Measurements from ENCODE around the gene ATG14. TPM values are rescaled to one million over a fixed set of nuclear protein-coding genes. Genes with fewer than 3 reads are reported as not detected.

The ATG14 gene
- total and polyA plus RNA-seq, 2 of the 8 experiments (the other 6 are each of a cell fraction or from before 2014, with no cell fraction given) = 4.9 to 10.8 TPM

GRCh38 chr14:55387121-55387520 lies 24.5 kb downstream of the ATG14 start:
- no peak overlapping the region for H2AFZ ChIP-seq (ENCODE audit: low read length)
- no peak for FAIRE-seq
- POLR2A ChIA-PET (ENCODE audit: partially characterized antibody) = no interaction called here

More at GRCh38 chr14:55387121-55387520, 24.5 kb downstream of the ATG14 start:
- 92% methylated on average over 4 of the region's 4 CpGs; no CpG with 5 or more reads in 1 of the 2 experiments for WGBS, 2 experiments (ENCODE audit: extremely low coverage in 1 of 2, insufficient coverage in 1 of 2, insufficient read length in 1 of 2, insufficient replicate concordance in 2 of 2, low coverage in 1 of 2, low lambda C conversion rate in 2 of 2, missing lambda C conversion rate in 1 of 2)
- Histone ChIP-seq H3K23ac (ENCODE audit: insufficient read length) (no peak overlapping the region), H3K4me2 (ENCODE audit: insufficient read depth in 1 of 2, low read depth in 2 of 2, low read length in 2 of 2) (no peak overlapping the region), H4K5ac (ENCODE audit: insufficient read length, low read depth, low read length) (no peak overlapping the region), H3K4me3 (ENCODE audit: extremely low read depth in 1 of 4, insufficient read depth in 2 of 4, low read depth in 3 of 4, low read length in 4 of 4) (no peak overlapping the region), H2AK5ac (ENCODE audit: low read depth, low read length) (no peak overlapping the region), H3K36me3 (ENCODE audit: control insufficient read depth in 2 of 4, insufficient read depth in 4 of 4, low read length in 3 of 4) (peaks cover 6 to 20% (median 9%) of the 10 kb centered on the region in 4 experiments; a peak in 7 of 8 replicates), H2BK20ac (ENCODE audit: low read length) (no peak overlapping the region), H2BK12ac (ENCODE audit: low read depth, low read length) (no peak overlapping the region), H3K23me2 (ENCODE audit: low read depth, low read length) (no peaks in the 10 kb centered on the region), H3K9me3 (ENCODE audit: insufficient read depth in 2 of 2, low read depth in 1 of 2, low read length in 1 of 2) (no peaks in the 10 kb centered on the region), H3K79me1 (ENCODE audit: low read depth, low read length) (no peaks in the 10 kb centered on the region), H2BK120ac (replicated peaks; ENCODE audit: low read depth, low read length) (no peak overlapping the region), H3K14ac (ENCODE audit: insufficient read length) (no peak overlapping the region), H4K8ac (ENCODE audit: extremely low read depth, insufficient read depth, low read length) (no peak overlapping the region; the same call in 1 of the 2 replicates), H4K91ac (replicated peaks; ENCODE audit: insufficient read length, low read length) (no peak overlapping the region), H3K27ac (ENCODE audit: low read depth, low read length) (no peak overlapping the region), H2BK15ac (ENCODE audit: low read length) (no peak overlapping the region), H3K56ac (replicated peaks; ENCODE audit: insufficient read length, low read depth, low read length) (no peak overlapping the region), H3K4ac (replicated peaks; ENCODE audit: insufficient read length, low read depth, low read length) (no peak overlapping the region), H3K79me2 (ENCODE audit: control insufficient read depth in 1 of 2, insufficient read depth in 2 of 2, low read length in 2 of 2) (no peaks in the 10 kb centered on the region), H3K9ac (replicated peaks in 1 of 4; ENCODE audit: extremely low read depth in 1 of 4, low read depth in 3 of 4, low read length in 3 of 4) (no peak overlapping the region), H4K20me1 (replicated peaks in 1 of 2; ENCODE audit: control insufficient read depth in 1 of 2, insufficient read depth in 2 of 2, low read length in 2 of 2) (peaks cover 0 to 2% of the 10 kb centered on the region in 2 experiments), H3K4me1 (replicated peaks in 1 of 4; ENCODE audit: control insufficient read depth in 3 of 4, insufficient read depth in 4 of 4, low read length in 3 of 4) (no peaks in the 10 kb centered on the region), H3K18ac (ENCODE audit: extremely low read depth, low read length) (no peak overlapping the region), H3K27me3 (replicated peaks in 1 of 4; ENCODE audit: control insufficient read depth in 3 of 4, extremely low read depth in 1 of 4, insufficient read depth in 3 of 4, low read length in 3 of 4) (no peaks in the 10 kb centered on the region), H2BK5ac (ENCODE audit: low read depth, low read length) (no peak overlapping the region)
- no peak for DNase-seq (ENCODE audit: low read depth in 1 of 2, low spot score in 2 of 2)
- CTCF ChIA-PET (ENCODE audit: partially characterized antibody) = no interaction called here
- TF ChIP-seq GABPA (IDR thresholded peaks at IDR 0.05; ENCODE audit: borderline replicate concordance, insufficient read depth, low read length) (no peak), HDAC2 (IDR thresholded peaks at IDR 0.05; ENCODE audit: borderline replicate concordance in 1 of 2, low read depth in 2 of 2, low read length in 2 of 2) (no peak), TAF7 (optimal IDR thresholded peaks at IDR 0.05; ENCODE audit: borderline replicate concordance, low read depth, low read length) (no peak), SRF (IDR thresholded peaks at IDR 0.05; ENCODE audit: low read depth, low read length) (no peak), JUND (IDR thresholded peaks at IDR 0.05; ENCODE audit: low read length) (no peak), TAF1 (IDR thresholded peaks at IDR 0.05; ENCODE audit: low read depth, low read length) (no peak), CEBPB (IDR thresholded peaks at IDR 0.05; ENCODE audit: low read depth, low read length) (no peak), SIX5 (IDR thresholded peaks at IDR 0.05; ENCODE audit: low read depth, low read length) (no peak), MAFK (IDR thresholded peaks at IDR 0.05; ENCODE audit: low read depth, low read length) (no peak), SP4 (IDR thresholded peaks at IDR 0.05; ENCODE audit: low read length) (no peak), TEAD4 (IDR thresholded peaks at IDR 0.05; ENCODE audit: low read depth, low read length) (no peak), KDM4A (IDR thresholded peaks at IDR 0.05; ENCODE audit: low read depth, low read length, severe bottlenecking) (no peak), EZH2 (IDR thresholded peaks at IDR 0.05; ENCODE audit: low read depth, low read length, severe bottlenecking) (no peak)

All from H1 (cell line).